Stomach (tissue), 4 donors: ENCODE data around the gene CDH12.

Experiments used
- CTCF ChIP-seq, 7 experiments: fragments of 450-650 bp in 4 of 7; fragments of 200-600 bp in 3 of 7; sonication (generic) in 3 of 7; IDR thresholded peaks; one replicate each; pipeline ENCODE4 v1.5.1; 2016 to 2019; ENCODE audit warnings: antibody characterized with exemption in 7 of 7, control low read depth in 2 of 7, mild to moderate bottlenecking in 1 of 7
- EP300 ChIP-seq: sonication (generic); formaldehyde crosslinking; IDR thresholded peaks from one replicate; pipeline ENCODE4 v1.6.1; 2017; ENCODE audit warnings: antibody characterized with exemption
- POLR2A ChIP-seq, 4 donors: fragments of 450-650 bp; IDR thresholded peaks; one replicate each; pipeline ENCODE4 v1.6.1; 2016; ENCODE audit warnings: antibody characterized with exemption in 4 of 4, control low read depth in 2 of 4, mild to moderate bottlenecking in 1 of 4, moderate library complexity in 1 of 4
- POLR2AphosphoS5 ChIP-seq, 3 donors: sonication (generic); formaldehyde crosslinking; IDR thresholded peaks; one replicate each; pipeline ENCODE4 v1.6.1; 2016; ENCODE audit warnings: antibody characterized with exemption in 3 of 3

GRCh38 chr5:22109315-22109714 is 743.8 kb downstream of the CDH12 start:
- no peak for TF ChIP-seq POLR2AphosphoS5 (IDR thresholded peaks at IDR 0.05)
- no peak for TF ChIP-seq CTCF (IDR thresholded peaks at IDR 0.05)
- no peak for TF ChIP-seq POLR2A (IDR thresholded peaks at IDR 0.05)
- no peak for TF ChIP-seq EP300
